H9 (cell line): Measurements from ENCODE around the gene COL19A1. TPM values are rescaled to one million over a fixed set of nuclear protein-coding genes. Genes with fewer than 3 reads are reported as not detected.

Experiments
- DNase-seq: peaks from one replicate; pipeline ENCODE4 v3.0.0-alpha.2; 2017
- H2AFZ ChIP-seq: one replicate; pipeline ENCODE4 v1.6.1; 2013; ENCODE audit warnings: mild to moderate bottlenecking, low read length, control low read depth, moderate library complexity
- H2AK5ac ChIP-seq: 2 replicates; pipeline ENCODE4 v1.6.1; 2013; ENCODE audit warnings: low read length, control low read depth, mixed read lengths; ENCODE audit not compliant: insufficient read length
- H2BK120ac ChIP-seq: one replicate; pipeline ENCODE4 v1.6.1; 2013; ENCODE audit warnings: low read depth, mild to moderate bottlenecking, low read length, control low read depth, inconsistent platforms; ENCODE audit not compliant: poor library complexity, severe bottlenecking
- H2BK12ac ChIP-seq: 2 replicates; pipeline ENCODE4 v1.6.1; 2013; ENCODE audit warnings: low read length, control low read depth, mixed read lengths, low read depth; ENCODE audit not compliant: insufficient read length
- H2BK15ac ChIP-seq: 2 replicates; pipeline ENCODE4 v1.6.1; 2013; ENCODE audit warnings: low read depth, low read length, control low read depth
- H2BK20ac ChIP-seq: one replicate; pipeline ENCODE4 v1.6.1; 2013; ENCODE audit warnings: low read depth, mild to moderate bottlenecking, low read length, control low read depth, inconsistent platforms; ENCODE audit not compliant: poor library complexity, severe bottlenecking
- H2BK5ac ChIP-seq: 2 replicates; pipeline ENCODE4 v1.6.1; 2013; ENCODE audit warnings: low read length, control low read depth, mixed read lengths; ENCODE audit not compliant: insufficient read length
- H3K14ac ChIP-seq: 2 replicates; pipeline ENCODE4 v1.6.1; 2013; ENCODE audit warnings: low read length, control low read depth; ENCODE audit not compliant: insufficient read depth
- H3K18ac ChIP-seq: 2 replicates; pipeline ENCODE4 v1.6.1; 2013; ENCODE audit warnings: low read depth, mild to moderate bottlenecking, mixed read lengths, low read length, control low read depth; ENCODE audit not compliant: insufficient read length
- H3K23ac ChIP-seq: 2 replicates; pipeline ENCODE4 v1.6.1; 2013; ENCODE audit warnings: low read length, control low read depth, mixed read lengths, low read depth; ENCODE audit not compliant: insufficient read length
- H3K23me2 ChIP-seq: 2 replicates; pipeline ENCODE4 v1.6.1; 2013; ENCODE audit warnings: low read depth, mild to moderate bottlenecking, mixed read lengths, low read length, control low read depth; ENCODE audit not compliant: insufficient read length, poor library complexity, severe bottlenecking
- H3K27ac ChIP-seq: 2 replicates; pipeline ENCODE4 v1.5.1; 2013; ENCODE audit warnings: low read length, control low read depth, mixed read lengths, low read depth; ENCODE audit not compliant: insufficient read length
- H3K27me3 ChIP-seq: 2 replicates; pipeline ENCODE4 v1.6.1; 2013; ENCODE audit warnings: low read length, control low read depth, inconsistent platforms; ENCODE audit not compliant: insufficient read depth
- H3K4ac ChIP-seq: 2 replicates; pipeline ENCODE4 v1.6.1; 2013; ENCODE audit warnings: low read depth, mild to moderate bottlenecking, control low read depth, inconsistent platforms, low read length, moderate library complexity
- H3K4me1 ChIP-seq: 2 replicates; pipeline ENCODE4 v1.6.1; 2013; ENCODE audit warnings: low read length, control low read depth, inconsistent platforms; ENCODE audit not compliant: insufficient read depth
- H3K4me2 ChIP-seq: 2 replicates; pipeline ENCODE4 v1.6.1; 2013; ENCODE audit warnings: low read length, control low read depth, mixed read lengths; ENCODE audit not compliant: insufficient read length, insufficient read depth
- H3K56ac ChIP-seq: 2 replicates; pipeline ENCODE4 v1.6.1; 2013; ENCODE audit warnings: low read depth, mild to moderate bottlenecking, mixed read lengths, low read length, control low read depth; ENCODE audit not compliant: insufficient read length
- H3K79me1 ChIP-seq: 2 replicates; pipeline ENCODE4 v1.6.1; 2013; ENCODE audit warnings: low read depth, mild to moderate bottlenecking, moderate library complexity, low read length, control low read depth, inconsistent platforms; ENCODE audit not compliant: insufficient read depth, poor library complexity, severe bottlenecking
- H3K79me2 ChIP-seq: 2 replicates; pipeline ENCODE4 v1.6.1; 2013; ENCODE audit warnings: low read length, control low read depth, inconsistent platforms; ENCODE audit not compliant: insufficient read depth
- H3K9ac ChIP-seq: 2 replicates; pipeline ENCODE4 v1.6.1; 2013; ENCODE audit warnings: low read length, control low read depth, mixed read lengths; ENCODE audit not compliant: insufficient read length; ENCODE audit errors: extremely low read depth
- H3K9me3 ChIP-seq: one replicate; pipeline ENCODE4 v1.6.1; 2013; ENCODE audit warnings: low read depth, low read length, inconsistent platforms; ENCODE audit not compliant: control insufficient read depth
- H3T11ph ChIP-seq: one replicate; pipeline ENCODE4 v1.6.1; 2013; ENCODE audit warnings: mild to moderate bottlenecking, low read length, control low read depth, inconsistent platforms
- H4K20me1 ChIP-seq: one replicate; pipeline ENCODE4 v1.6.1; 2013; ENCODE audit not compliant: control insufficient read depth, insufficient read length, insufficient read depth
- H4K5ac ChIP-seq: 2 replicates; pipeline ENCODE4 v1.6.1; 2013; ENCODE audit warnings: low read depth, mild to moderate bottlenecking, mixed read lengths, low read length, control low read depth; ENCODE audit not compliant: insufficient read length
- H4K8ac ChIP-seq: replicated peaks from 2 replicates; pipeline ENCODE4 v1.6.1; 2013; ENCODE audit warnings: low read length, control low read depth, mixed read lengths, low read depth; ENCODE audit not compliant: insufficient read length
- H4K91ac ChIP-seq: 2 replicates; pipeline ENCODE4 v1.6.1; 2013; ENCODE audit warnings: low read depth, mild to moderate bottlenecking, moderate library complexity, mixed read lengths, low read length, control low read depth; ENCODE audit not compliant: insufficient read length
- H3K27ac Mint-ChIP-seq, 3 experiments: 2 replicates in 2 of 3; 3 replicates in 1 of 3; pipeline ENCODE4 v1.8.0; 2020 to 2021; ENCODE audit warnings: mixed read lengths in 3 of 3, mild to moderate bottlenecking in 1 of 3, moderate library complexity in 1 of 3
- H3K27me3 Mint-ChIP-seq: 2 replicates; pipeline ENCODE4 v1.8.0; 2021; ENCODE audit warnings: low read depth, mild to moderate bottlenecking, moderate library complexity, mixed read lengths
- H3K36me3 Mint-ChIP-seq, 3 experiments: 2 replicates in 2 of 3; 3 replicates in 1 of 3; pipeline ENCODE4 v1.8.0; 2020 to 2021; ENCODE audit warnings: low read depth in 3 of 3, mixed read lengths in 3 of 3; ENCODE audit not compliant: insufficient read depth in 1 of 3
- H3K4me1 Mint-ChIP-seq, 2 experiments: 2 replicates each; pipeline ENCODE4 v1.8.0; 2020; ENCODE audit warnings: mixed read lengths in 2 of 2
- H3K4me3 Mint-ChIP-seq, 2 experiments: 2 replicates in 1 of 2; 3 replicates in 1 of 2; pipeline ENCODE4 v1.8.0; 2020 to 2021; ENCODE audit warnings: mild to moderate bottlenecking in 2 of 2, mixed read lengths in 2 of 2, moderate library complexity in 1 of 2
- H3K9me3 Mint-ChIP-seq, 2 experiments: 2 replicates in 1 of 2; 3 replicates in 1 of 2; pipeline ENCODE4 v1.8.0; 2020; ENCODE audit warnings: mild to moderate bottlenecking in 2 of 2, mixed read lengths in 2 of 2, moderate library complexity in 1 of 2
- CTCF ChIP-seq: fragments of 200-600 bp; sonication (generic); conservative IDR thresholded peaks from 3 replicates; pipeline ENCODE4 v1.8.0; 2021; ENCODE audit warnings: antibody characterized with exemption, mild to moderate bottlenecking
- total RNA-seq: library from RNA; stranded (reverse); gene quantifications from 2 replicates; pipeline ENCODE4 v1.2.1, GENCODE V29; 2021

COL19A1 gene
- total RNA-seq, 1 experiment from 2014 or later: not detected

GRCh38 chr6:69817358-69817757 lies 49.0 kb upstream of the COL19A1 start:
- Histone ChIP-seq H2BK20ac (no peak overlapping the region), H3K4me1 (peaks cover 6% of the 10 kb centered on the region; the same call in 1 of the 2 replicates), H2BK15ac (no peak overlapping the region), H3K14ac (no peak overlapping the region), H2BK5ac (no peak overlapping the region), H4K91ac (no peak overlapping the region), H3K23ac (no peak overlapping the region), H4K8ac (no peak overlapping the region), H3T11ph (no peak overlapping the region), H3K23me2 (no peaks in the 10 kb centered on the region), H3K56ac (no peak overlapping the region), H3K9ac (no peak overlapping the region), H3K4ac (no peak overlapping the region), H3K27me3 (no peaks in the 10 kb centered on the region), H3K9me3 (no peaks in the 10 kb centered on the region), H4K5ac (no peak overlapping the region), H3K79me2 (no peaks in the 10 kb centered on the region), H3K79me1 (no peaks in the 10 kb centered on the region), H3K4me2 (no peak overlapping the region), H3K18ac (no peak overlapping the region), H2BK120ac (no peak overlapping the region), H3K27ac (no peak overlapping the region), H2AK5ac (no peak overlapping the region), H2BK12ac (no peak overlapping the region), H2AFZ (no peak overlapping the region), H4K20me1 (no peaks in the 10 kb centered on the region)
- no peaks in the 10 kb centered on the region for H3K9me3 Mint-ChIP-seq
- H3K27ac Mint-ChIP-seq: no peak overlapping the region
- no peak for TF ChIP-seq CTCF
- DNase-seq: no peak
- H3K27me3 Mint-ChIP-seq: no peaks in the 10 kb centered on the region
- H3K4me3 Mint-ChIP-seq: no peak overlapping the region
- H3K4me1 Mint-ChIP-seq: peaks cover 35 to 38% of the 10 kb centered on the region in 2 experiments
- H3K36me3 Mint-ChIP-seq: no peaks in the 10 kb centered on the region
